GM12874 (cell line): ENCODE data around the gene TECPR1.

ENCODE experiments used
- CTCF ChIP-seq: IDR thresholded peaks from 2 replicates; pipeline ENCODE4 v1.5.1; 2011; ENCODE audit warnings: low read depth, mild to moderate bottlenecking, control low read depth, low read length, moderate library complexity; ENCODE audit not compliant: insufficient read depth

The TECPR1 gene

GRCh38 chr7:98281757-98282606 is 29.9 kb upstream of the TECPR1 start:
- no peak for TF ChIP-seq CTCF

- TF ChIP-seq CTCF: 0 out of 2 replicates have a peak, but pooled peaks have one; percentile 1
Measured at GRCh38 chr7:98280791-98281756, 29.0 kb upstream of the TECPR1 start, which contains the start of gene BRI3. BRI3 (plus strand) TSS chr7:98281686; CDS start chr7:98281796, 110 bp downstream.

DNA sequence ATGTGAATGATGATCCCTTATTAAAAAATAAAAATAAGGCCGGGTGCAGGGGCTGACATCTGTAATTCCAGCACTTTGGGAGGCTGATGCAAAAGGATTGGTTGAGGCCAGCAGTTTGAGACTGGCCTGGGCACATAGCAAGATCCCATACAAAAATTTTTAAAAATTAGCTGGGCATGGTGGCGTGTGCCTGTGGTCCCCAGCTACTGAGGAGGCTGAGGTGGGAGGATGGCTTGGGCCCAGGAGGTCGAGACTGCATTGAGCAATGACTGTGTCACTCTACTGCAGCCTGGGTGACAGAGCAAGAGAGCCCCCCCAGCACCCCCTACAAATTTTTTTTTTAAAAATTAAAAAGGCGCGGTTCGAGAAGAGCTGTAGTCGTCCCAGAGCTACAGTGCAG is 28.3 kb upstream of the TECPR1 start:
- no peak for TF ChIP-seq CTCF

DNA sequence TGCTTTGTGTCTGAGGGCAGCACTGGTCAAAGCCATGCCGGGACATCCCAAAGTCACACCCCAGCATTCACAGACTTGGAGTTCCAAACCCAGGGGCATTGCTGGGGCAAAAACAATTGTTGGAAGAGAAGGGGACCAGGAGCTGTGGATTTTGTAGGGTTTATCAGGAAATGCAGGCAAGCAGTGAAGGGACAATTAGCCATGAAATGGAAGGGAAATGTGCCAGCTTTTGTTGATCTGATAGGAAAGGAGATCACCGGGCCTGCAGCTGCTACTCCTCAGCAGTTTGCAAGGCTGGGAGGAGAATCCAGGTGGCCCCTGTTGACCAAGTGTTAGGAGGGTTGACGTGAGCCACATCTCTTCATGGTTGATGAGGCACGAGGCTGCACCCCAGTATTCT is 26.9 kb upstream of the TECPR1 start:
- no peak for TF ChIP-seq CTCF

DNA sequence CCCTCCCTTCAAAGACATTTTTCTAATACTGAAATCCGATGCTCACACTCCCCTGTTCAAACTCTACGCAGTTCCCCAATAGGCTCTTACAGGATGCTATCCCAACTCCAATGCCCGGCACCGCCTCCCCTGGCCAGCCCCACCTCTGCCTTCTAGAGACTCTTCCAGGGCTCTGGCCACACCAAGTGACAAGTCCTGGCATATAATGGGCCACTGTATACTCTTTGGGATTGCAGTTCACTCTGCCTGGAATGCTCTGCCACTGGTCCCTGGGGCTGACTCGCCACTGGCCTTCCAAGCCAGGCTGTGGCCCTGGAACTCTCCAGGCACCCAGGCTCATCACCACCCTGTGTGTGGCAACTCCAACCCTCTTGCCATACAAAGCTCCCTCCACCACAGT is 26.4 kb upstream of the TECPR1 start:
- no peak for TF ChIP-seq CTCF

DNA sequence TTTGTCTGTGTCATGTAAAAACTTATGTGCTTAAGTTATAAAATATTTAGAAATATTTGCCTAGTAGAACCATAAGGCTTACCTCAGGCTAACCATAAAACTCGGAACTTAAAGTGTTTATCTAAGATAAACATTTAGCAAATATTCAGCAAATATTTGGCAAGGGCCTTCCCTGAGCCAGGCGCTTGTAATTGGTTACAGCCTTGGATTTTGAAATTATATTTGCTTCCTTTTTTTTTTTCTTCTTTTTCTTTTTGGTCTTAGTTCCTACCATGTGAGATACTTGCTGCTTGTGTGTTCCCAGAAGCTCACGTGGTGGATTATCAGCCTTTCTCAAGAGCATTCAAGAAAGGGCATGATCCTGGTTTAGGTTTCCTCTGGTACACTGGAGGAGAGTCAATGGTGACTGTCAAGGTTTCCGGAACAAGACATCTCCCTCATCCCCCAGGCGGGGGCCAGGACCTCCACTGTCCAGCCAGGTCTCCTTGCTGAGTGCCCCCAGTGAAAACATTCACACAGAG is 24.3 kb upstream of the TECPR1 start:
- no peak for TF ChIP-seq CTCF

DNA sequence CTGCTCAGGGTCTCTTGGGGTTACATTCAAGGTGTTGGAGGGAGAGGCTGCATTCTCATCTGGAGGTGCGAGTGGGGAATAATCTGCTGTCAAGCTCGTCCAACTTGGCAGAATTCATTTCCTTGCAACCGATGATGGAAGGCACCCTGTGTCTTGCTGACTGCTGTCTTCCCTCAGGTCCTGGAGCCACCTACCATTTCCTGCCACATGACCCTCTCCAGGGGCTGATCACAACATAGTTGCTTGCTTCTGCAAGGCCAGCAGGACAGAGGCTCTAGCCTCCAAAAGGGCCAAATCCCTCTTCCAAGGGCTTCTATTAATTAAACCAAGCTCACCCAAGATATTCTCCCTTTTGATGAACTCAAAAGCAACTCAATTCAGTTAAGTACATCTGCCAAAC is 15.3 kb upstream of the TECPR1 start:
- no peak for TF ChIP-seq CTCF
